H1 (cell line): ENCODE measurements around the gene ARMH4. TPM values are rescaled to one million over a fixed set of nuclear protein-coding genes. Genes with fewer than 3 reads are reported as not detected.

Experiments
- CTCF ChIA-PET: fragments of 300-600 bp; sonication (Branson Sonifier 250); formaldehyde crosslinking; loops from one replicate; lab custom pipeline; 2021; ENCODE audit not compliant: partially characterized antibody; lab: Charles Lee
- POLR2A ChIA-PET: fragments of 300-600 bp; sonication (Branson Sonifier 250); formaldehyde crosslinking; loops from one replicate; lab custom pipeline; 2021; ENCODE audit warnings: inconsistent platforms; ENCODE audit not compliant: partially characterized antibody; lab: Charles Lee
- DNase-seq, 2 experiments: peaks; one replicate each; pipeline versions ENCODE4 v3.0.0 to v3.0.0-alpha.2; 2010 to 2022; ENCODE audit warnings: low spot score in 2 of 2, low read depth in 1 of 2, mixed read lengths in 1 of 2
- FAIRE-seq: peaks from 2 replicates; lab custom pipeline; 2011; peaks lifted over from hg19 to GRCh38; lab: Jason Lieb, UNC
- H2AFZ ChIP-seq: 2 replicates; pipeline ENCODE4 v1.8.1; 2012; ENCODE audit warnings: low read length, inconsistent platforms
- H2AK5ac ChIP-seq: 2 replicates; pipeline ENCODE4 v1.6.1; 2013; ENCODE audit warnings: low read depth, low read length
- H2BK120ac ChIP-seq: replicated peaks from 2 replicates; pipeline ENCODE3; 2013; ENCODE audit warnings: low read depth, low read length, inconsistent platforms
- H2BK12ac ChIP-seq: 2 replicates; pipeline ENCODE4 v1.6.1; 2013; ENCODE audit warnings: low read depth, low read length
- H2BK15ac ChIP-seq: 2 replicates; pipeline ENCODE4 v1.6.1; 2013; ENCODE audit warnings: low read length
- H2BK20ac ChIP-seq: 2 replicates; pipeline ENCODE4 v1.6.1; 2013; ENCODE audit warnings: low read length
- H2BK5ac ChIP-seq: 2 replicates; pipeline ENCODE4 v1.6.1; 2013; ENCODE audit warnings: low read depth, low read length
- H3K14ac ChIP-seq: 2 replicates; pipeline ENCODE4 v1.6.1; 2013; ENCODE audit warnings: inconsistent platforms; ENCODE audit not compliant: insufficient read length
- H3K18ac ChIP-seq: 2 replicates; pipeline ENCODE4 v1.6.1; 2013; ENCODE audit warnings: low read length; ENCODE audit errors: extremely low read depth
- H3K23ac ChIP-seq: 2 replicates; pipeline ENCODE4 v1.6.1; 2013; ENCODE audit warnings: inconsistent platforms; ENCODE audit not compliant: insufficient read length
- H3K23me2 ChIP-seq: 2 replicates; pipeline ENCODE4 v1.6.1; 2013; ENCODE audit warnings: low read depth, low read length
- H3K27ac ChIP-seq: 2 replicates; pipeline ENCODE4 v1.6.1; 2011; ENCODE audit warnings: low read depth, low read length, inconsistent platforms
- H3K27me3 ChIP-seq, 4 experiments: replicated peaks in 1 of 4; 1 replicate in 1 of 4; 2 replicates in 3 of 4; pipeline versions ENCODE4 v1.6.1 to v1.8.1; 2011 to 2013; ENCODE audit warnings: low read length in 3 of 4, mild to moderate bottlenecking in 3 of 4, inconsistent platforms in 2 of 4, mixed read lengths in 2 of 4, moderate library complexity in 1 of 4; ENCODE audit not compliant: control insufficient read depth in 3 of 4, insufficient read depth in 3 of 4; ENCODE audit errors: extremely low read depth in 1 of 4
- H3K36me3 ChIP-seq, 4 experiments: 2 replicates each; pipeline versions ENCODE4 v1.6.1 to v1.8.1; 2011 to 2013; ENCODE audit warnings: mild to moderate bottlenecking in 4 of 4, low read length in 3 of 4, moderate library complexity in 2 of 4, control low read depth in 1 of 4, inconsistent platforms in 1 of 4; ENCODE audit not compliant: insufficient read depth in 4 of 4, control insufficient read depth in 2 of 4
- H3K4ac ChIP-seq: replicated peaks from 2 replicates; pipeline ENCODE3; 2013; ENCODE audit warnings: low read length, low read depth, mixed read lengths, inconsistent platforms; ENCODE audit not compliant: insufficient read length
- H3K4me1 ChIP-seq, 4 experiments: replicated peaks in 1 of 4; 1 replicate in 1 of 4; 2 replicates in 3 of 4; pipeline versions ENCODE4 v1.6.1 to v1.8.1; 2011 to 2013; ENCODE audit warnings: low read length in 3 of 4, inconsistent platforms in 2 of 4, mixed read lengths in 1 of 4; ENCODE audit not compliant: insufficient read depth in 4 of 4, control insufficient read depth in 3 of 4
- H3K4me2 ChIP-seq, 2 experiments: 2 replicates each; pipeline versions ENCODE4 v1.6.1 to v1.8.1; 2011 to 2013; ENCODE audit warnings: low read depth in 2 of 2, low read length in 2 of 2, control low read depth in 1 of 2, inconsistent platforms in 1 of 2, mild to moderate bottlenecking in 1 of 2; ENCODE audit not compliant: insufficient read depth in 1 of 2
- H3K4me3 ChIP-seq, 4 experiments: fragments of 200-600, 300-600 bp in 1 of 4; sonication (generic), shearing (Covaris generic), sonication (Bioruptor Twin) in 1 of 4; 2 replicates each; pipeline versions ENCODE4 v1.5.1 to v1.8.1; 2011 to 2016; ENCODE audit warnings: low read length in 4 of 4, low read depth in 3 of 4, control low read depth in 2 of 4, inconsistent platforms in 2 of 4, mild to moderate bottlenecking in 2 of 4, mixed read lengths in 1 of 4, moderate library complexity in 1 of 4; ENCODE audit not compliant: insufficient read depth in 2 of 4; ENCODE audit errors: extremely low read depth in 1 of 4
- H3K56ac ChIP-seq: replicated peaks from 2 replicates; pipeline ENCODE3; 2013; ENCODE audit warnings: low read depth, mild to moderate bottlenecking, mixed read lengths, low read length, inconsistent platforms; ENCODE audit not compliant: insufficient read length
- H3K79me1 ChIP-seq: 2 replicates; pipeline ENCODE4 v1.6.1; 2013; ENCODE audit warnings: low read depth, low read length, control low read depth
- H3K79me2 ChIP-seq, 2 experiments: 2 replicates each; pipeline versions ENCODE4 v1.6.1 to v1.8.1; 2012 to 2013; ENCODE audit warnings: low read length in 2 of 2, mild to moderate bottlenecking in 2 of 2, inconsistent platforms in 1 of 2; ENCODE audit not compliant: insufficient read depth in 2 of 2, control insufficient read depth in 1 of 2
- H3K9ac ChIP-seq, 4 experiments: replicated peaks in 1 of 4; 1 replicate in 1 of 4; 2 replicates in 3 of 4; pipeline versions ENCODE4 v1.6.1 to v1.8.1; 2011 to 2013; ENCODE audit warnings: low read depth in 3 of 4, low read length in 3 of 4, control low read depth in 2 of 4, mild to moderate bottlenecking in 2 of 4, moderate library complexity in 2 of 4, inconsistent platforms in 1 of 4; ENCODE audit errors: extremely low read depth in 1 of 4
- H3K9me3 ChIP-seq, 2 experiments: 2 replicates each; pipeline versions ENCODE4 v1.6.1 to v1.8.1; 2012 to 2013; ENCODE audit warnings: mild to moderate bottlenecking in 2 of 2, moderate library complexity in 2 of 2, control low read depth in 1 of 2, inconsistent platforms in 1 of 2, low read depth in 1 of 2, low read length in 1 of 2, mixed read lengths in 1 of 2; ENCODE audit not compliant: insufficient read depth in 2 of 2
- H4K20me1 ChIP-seq, 2 experiments: replicated peaks in 1 of 2; 2 replicates each; pipeline versions ENCODE3 to v1.8.1; 2011 to 2013; ENCODE audit warnings: inconsistent platforms in 2 of 2, low read length in 2 of 2, mild to moderate bottlenecking in 1 of 2; ENCODE audit not compliant: insufficient read depth in 2 of 2, control insufficient read depth in 1 of 2
- H4K5ac ChIP-seq: 2 replicates; pipeline ENCODE4 v1.6.1; 2013; ENCODE audit warnings: low read length, low read depth, mixed read lengths, inconsistent platforms; ENCODE audit not compliant: insufficient read length
- H4K8ac ChIP-seq: 2 replicates; pipeline ENCODE4 v1.8.0; 2013; ENCODE audit warnings: mild to moderate bottlenecking, moderate library complexity, low read length, inconsistent platforms; ENCODE audit not compliant: insufficient read depth; ENCODE audit errors: extremely low read depth
- H4K91ac ChIP-seq: replicated peaks from 2 replicates; pipeline ENCODE3; 2013; ENCODE audit warnings: low read length, mixed read lengths, inconsistent platforms; ENCODE audit not compliant: insufficient read length
- POU5F1 ChIP-seq: IDR thresholded peaks from 2 replicates; pipeline ENCODE4 v1.6.1; 2011; ENCODE audit warnings: low read depth, mild to moderate bottlenecking, low read length, moderate library complexity
- TAF7 ChIP-seq: optimal IDR thresholded peaks from 2 replicates; pipeline ENCODE3; 2011; ENCODE audit warnings: low read depth, mild to moderate bottlenecking, inconsistent platforms, low read length, moderate library complexity, borderline replicate concordance
- TBP ChIP-seq: IDR thresholded peaks from 2 replicates; pipeline ENCODE4 v1.6.1; 2011; ENCODE audit warnings: low read depth, low read length, improper control_type of control experiment
- WGBS, 2 experiments: shearing (Covaris generic) in 1 of 2; methylation state at CpG; one replicate each; pipeline versions ENCODE4 v1.1.6 to v1.1.7; 2013 to 2015; ENCODE audit warnings: low lambda C conversion rate in 2 of 2, mixed read lengths in 2 of 2, inconsistent platforms in 1 of 2, low coverage in 1 of 2, missing lambda C conversion rate in 1 of 2; ENCODE audit not compliant: insufficient replicate concordance in 2 of 2, insufficient coverage in 1 of 2, insufficient read length in 1 of 2; ENCODE audit errors: extremely low coverage in 1 of 2, missing lambda C conversion rate in 1 of 2; 5-methylcytosine and 5-hydroxymethylcytosine counted together
- polyA plus RNA-seq, 7 experiments: library from polyadenylated mRNA; depleted of rRNA in 3 of 7; stranded (reverse) in 5 of 7; unstranded in 2 of 7; fragments of >200 nt in 5 of 7; fragments of 200-250 nt in 2 of 7; gene quantifications; 1 replicate in 5 of 7; 2 replicates in 1 of 7; 4 replicates in 1 of 7; pipeline versions ENCODE4 v1.2.1 to v1.2.3, GENCODE V29; 2011 to 2013; ENCODE audit warnings: missing spikeins in 2 of 7, mixed read lengths in 2 of 7
- total RNA-seq: library from RNA; stranded (reverse); fragmentation: NEBNext Ultra II Directional; extraction: Animal tissue kit (Norgen Biotek cat#: 25700); gene quantifications from 2 replicates; pipeline ENCODE4 v1.2.1, GENCODE V29; 2021

ARMH4 gene
- total and polyA plus RNA-seq, 2 of the 8 experiments (the other 6 are each of a cell fraction or from before 2014, with no cell fraction given) = 7.1 to 25.4 TPM

DNA sequence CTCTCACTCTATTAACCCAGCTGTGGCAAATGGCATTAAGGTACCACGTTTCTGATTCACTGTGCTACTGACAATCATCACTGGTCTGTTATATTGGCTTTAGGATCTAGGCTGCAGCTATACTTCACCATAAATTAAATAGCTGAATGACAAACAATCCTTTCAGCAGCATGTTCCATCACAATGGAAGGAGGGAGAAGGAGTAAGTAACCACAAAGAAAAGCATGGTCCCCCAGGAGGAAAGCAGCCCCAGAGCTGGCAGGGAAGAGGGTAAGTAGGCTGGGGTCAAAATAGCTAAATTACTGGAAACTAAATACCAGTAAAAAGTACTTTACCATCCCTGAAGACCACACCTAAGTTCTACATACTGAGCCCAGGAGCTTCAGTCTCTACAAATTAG is 2.8 kb downstream of the ARMH4 start:
- no peak overlapping the region for H4K91ac ChIP-seq
- no peak overlapping the region for H3K27ac ChIP-seq
- H3K18ac ChIP-seq = no peak overlapping the region
- H3K23me2 ChIP-seq = peaks cover 14% of the 10 kb centered on the region
- no peak overlapping the region; the same call in 1 of the 2 replicates for H2BK12ac ChIP-seq
- no peak overlapping the region for H2BK20ac ChIP-seq
- DNase-seq (no peak), FAIRE-seq (peak; percentile 88)
- no peak overlapping the region for H4K5ac ChIP-seq
- ChIA-PET POLR2A (interaction anchor here (1.1 kb wide), 1 partner anchor 95 kb away, joined by 3 read pairs; the partner anchor contains the start of gene PSMA3), CTCF (interaction anchor here (0.9 to 4.7 kb wide), 2 partner anchors 18 kb away, joined by 4 to 30 read pairs; no protein-coding TSS in a partner anchor)
- peaks cover 2 to 19% (median 10%) of the 10 kb centered on the region in 4 experiments; a peak in 6 of 7 replicates for H3K4me1 ChIP-seq
- H2BK15ac ChIP-seq = no peak overlapping the region
- no peaks in the 10 kb centered on the region for H3K36me3 ChIP-seq
- WGBS, 2 experiments = 10% methylated on average over 1 of the region's 1 CpG; no CpG with 5 or more reads in 1 of the 2 experiments
- peaks cover 0 to 16% (median 11%) of the 10 kb centered on the region in 4 experiments; a peak in 6 of 7 replicates for H3K27me3 ChIP-seq
- no peaks in the 10 kb centered on the region for H4K20me1 ChIP-seq
- no peak for TF ChIP-seq TAF7
- peak; percentile 41; the same call in 1 of the 2 replicates for TF ChIP-seq POU5F1
- TF ChIP-seq TBP = no peak
- H3K23ac ChIP-seq = no peak overlapping the region
- no peak overlapping the region for H3K9ac ChIP-seq
- no peaks in the 10 kb centered on the region for H3K79me1 ChIP-seq
- no peak overlapping the region for H3K56ac ChIP-seq
- H3K9me3 ChIP-seq = no peaks in the 10 kb centered on the region
- no peak overlapping the region for H2BK5ac ChIP-seq
- H2AK5ac ChIP-seq = no peak overlapping the region
- no peak overlapping the region for H3K14ac ChIP-seq
- H3K4ac ChIP-seq = no peak overlapping the region
- peak overlapping the region in 1 of 4 experiments; percentile 18; a peak in 1 of 8 replicates for H3K4me3 ChIP-seq
- no peak overlapping the region for H4K8ac ChIP-seq
- H3K79me2 ChIP-seq = peaks cover 0 to 9% of the 10 kb centered on the region in 2 experiments; a peak in 1 of 4 replicates
- H3K4me2 ChIP-seq = peak overlapping the region; percentile 49 to 65
- no peak overlapping the region for H2AFZ ChIP-seq
- H2BK120ac ChIP-seq = no peak overlapping the region
